Activated CD4-positive, alpha-beta memory T cell treated with anti-CD3 and anti-CD28 coated beads, Interleukin-2, amount 10 ng/mL, durations not matched to agents 7 days and 5 days (primary cell): ENCODE measurements around the gene DOCK9. TPM values are rescaled to one million over a fixed set of nuclear protein-coding genes. Genes with fewer than 3 reads are reported as not detected.
"Not testable (repeated sequence)": the region's sequence is repeated elsewhere in the genome, so short reads cannot be mapped to it uniquely, and the experiment has no call there.

Experiments used
- CTCF ChIA-PET: fragments of 350-600 bp; sonication (Branson Sonifier 250); formaldehyde crosslinking; loops from one replicate; lab custom pipeline; 2021; ENCODE audit warnings: antibody characterized with exemption, inconsistent platforms; lab: Charles Lee
- POLR2A ChIA-PET: fragments of 350-600 bp; sonication (Branson Sonifier 250); formaldehyde crosslinking; loops from one replicate; lab custom pipeline; 2021; ENCODE audit warnings: antibody characterized with exemption; lab: Charles Lee
- DNase-seq: peaks from one replicate; pipeline ENCODE4 v3.0.0-alpha.2; 2020
- H3K27ac Mint-ChIP-seq: one replicate; pipeline ENCODE4 v1.8.0; 2021; ENCODE audit warnings: mild to moderate bottlenecking, mixed read lengths
- H3K27me3 Mint-ChIP-seq: one replicate; pipeline ENCODE4 v1.8.0; 2021; ENCODE audit warnings: mixed read lengths
- H3K36me3 Mint-ChIP-seq: one replicate; pipeline ENCODE4 v1.8.0; 2021; ENCODE audit warnings: low read depth, mixed read lengths
- H3K4me1 Mint-ChIP-seq: one replicate; pipeline ENCODE4 v1.8.0; 2021; ENCODE audit warnings: mixed read lengths
- H3K4me3 Mint-ChIP-seq: one replicate; pipeline ENCODE4 v1.8.0; 2021; ENCODE audit warnings: mild to moderate bottlenecking, mixed read lengths
- H3K9me3 Mint-ChIP-seq: one replicate; pipeline ENCODE4 v1.8.0; 2021; ENCODE audit warnings: mixed read lengths
- total RNA-seq, 2 experiments: library from RNA; stranded (reverse); gene quantifications; one replicate each; pipeline ENCODE4 v1.2.3, GENCODE V29; 2021

Gene DOCK9
- total RNA-seq, 2 experiments from 2014 or later: 86.0 to 87.7 TPM

DNA sequence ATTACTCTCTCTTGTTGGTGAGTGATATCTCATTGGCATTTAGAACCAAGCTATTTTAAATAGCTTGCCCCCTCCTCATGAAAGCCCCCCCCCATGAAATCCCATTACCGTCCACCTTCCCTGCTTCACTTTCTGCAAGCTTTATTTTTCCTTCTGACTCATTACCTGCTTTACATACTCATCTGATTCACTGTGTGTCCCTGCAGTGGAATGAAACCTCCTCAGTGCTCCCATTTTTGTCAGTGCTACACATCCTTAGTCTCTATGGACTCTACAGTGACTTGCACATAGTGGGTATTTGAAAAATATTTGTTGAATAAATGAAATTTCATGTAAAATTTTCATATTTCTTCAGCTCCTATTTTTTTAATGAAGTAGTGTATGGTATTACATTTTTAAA lies 62.3 kb downstream of the DOCK9 start:
- Mint-ChIP-seq H3K4me3 (no peak overlapping the region), H3K27ac (no peak overlapping the region), H3K27me3 (no peaks in the 10 kb centered on the region), H3K36me3 (peaks cover 60% of the 10 kb centered on the region), H3K9me3 (peaks cover 2% of the 10 kb centered on the region), H3K4me1 (peaks cover 45% of the 10 kb centered on the region)
- no peak for DNase-seq
- ChIA-PET POLR2A (interaction anchor here (1.2 kb wide), 1 partner anchor 13 kb away, joined by 3 read pairs; no protein-coding TSS in a partner anchor), CTCF (interaction anchor here (0.7 kb wide), 1 partner anchor 591 kb away, joined by 3 read pairs; no protein-coding TSS in a partner anchor)

- CTCF ChIA-PET: interaction anchor here (0.6 kb wide), 1 partner anchor 260 kb away, joined by 4 read pairs; no protein-coding TSS in a partner anchor
- no peak overlapping the region for H3K27ac Mint-ChIP-seq
- H3K4me3 Mint-ChIP-seq: no peak overlapping the region
- H3K4me1 Mint-ChIP-seq: peaks cover 46% of the 10 kb centered on the region
- no peak for DNase-seq
- H3K27me3 Mint-ChIP-seq: no peaks in the 10 kb centered on the region
- H3K36me3 Mint-ChIP-seq: peaks cover 53% of the 10 kb centered on the region
- no peaks in the 10 kb centered on the region for H3K9me3 Mint-ChIP-seq
- POLR2A ChIA-PET: no interaction called here
These were observed 64.1 kb downstream of the DOCK9 start for GRCh38 chr13:98913741-98914140.

- no peak overlapping the region for H3K4me3 Mint-ChIP-seq
- no peak for DNase-seq
- H3K27ac Mint-ChIP-seq: peak overlapping the region; percentile 27
- POLR2A ChIA-PET: no interaction called here
- peaks cover 47% of the 10 kb centered on the region for H3K36me3 Mint-ChIP-seq
- CTCF ChIA-PET: no interaction called here
- H3K9me3 Mint-ChIP-seq: no peaks in the 10 kb centered on the region
- peaks cover 46% of the 10 kb centered on the region for H3K4me1 Mint-ChIP-seq
- no peaks in the 10 kb centered on the region for H3K27me3 Mint-ChIP-seq
These were observed 65.0 kb downstream of the DOCK9 start for GRCh38 chr13:98912846-98913245.

DNA sequence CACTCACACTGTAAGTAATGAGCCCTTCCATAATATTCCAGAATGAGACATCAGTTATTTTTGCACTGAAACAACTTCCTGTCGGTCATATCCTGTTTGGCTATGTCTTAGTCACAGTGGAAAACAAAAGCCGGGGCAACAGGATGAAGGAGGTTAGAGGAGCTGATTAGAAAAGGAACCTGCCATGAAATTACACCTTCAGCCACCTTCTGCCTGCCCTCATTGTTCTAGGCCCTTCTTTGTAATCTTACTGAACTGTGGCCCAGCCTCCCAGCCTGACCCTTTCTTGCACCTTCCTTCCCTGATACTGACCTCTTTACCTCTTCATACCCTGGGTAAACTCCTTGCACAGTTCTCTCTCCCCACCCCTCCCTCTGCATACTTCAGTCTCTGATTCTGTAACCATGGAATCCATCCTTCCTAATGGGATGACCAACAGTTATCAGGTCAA lies 67.3 kb downstream of the DOCK9 start:
- Mint-ChIP-seq H3K27me3 (no peaks in the 10 kb centered on the region), H3K4me1 (peaks cover 46% of the 10 kb centered on the region), H3K9me3 (no peaks in the 10 kb centered on the region), H3K36me3 (peaks cover 51% of the 10 kb centered on the region), H3K27ac (peak overlapping the region; percentile 95), H3K4me3 (peak overlapping the region; percentile 9)
- ChIA-PET CTCF (no interaction called here), POLR2A (interaction anchor here (1.0 to 2.5 kb wide), 7 partner anchors 8 to 290 kb away, joined by 3 to 10 read pairs (median 4); partner anchors contain the start of gene UBAC2)
- peak; percentile 59 for DNase-seq

- peaks cover 53% of the 10 kb centered on the region for H3K4me1 Mint-ChIP-seq
- peak; percentile 49 for DNase-seq
These were observed 68.8 kb downstream of the DOCK9 start for GRCh38 chr13:98909016-98909415.

DNA sequence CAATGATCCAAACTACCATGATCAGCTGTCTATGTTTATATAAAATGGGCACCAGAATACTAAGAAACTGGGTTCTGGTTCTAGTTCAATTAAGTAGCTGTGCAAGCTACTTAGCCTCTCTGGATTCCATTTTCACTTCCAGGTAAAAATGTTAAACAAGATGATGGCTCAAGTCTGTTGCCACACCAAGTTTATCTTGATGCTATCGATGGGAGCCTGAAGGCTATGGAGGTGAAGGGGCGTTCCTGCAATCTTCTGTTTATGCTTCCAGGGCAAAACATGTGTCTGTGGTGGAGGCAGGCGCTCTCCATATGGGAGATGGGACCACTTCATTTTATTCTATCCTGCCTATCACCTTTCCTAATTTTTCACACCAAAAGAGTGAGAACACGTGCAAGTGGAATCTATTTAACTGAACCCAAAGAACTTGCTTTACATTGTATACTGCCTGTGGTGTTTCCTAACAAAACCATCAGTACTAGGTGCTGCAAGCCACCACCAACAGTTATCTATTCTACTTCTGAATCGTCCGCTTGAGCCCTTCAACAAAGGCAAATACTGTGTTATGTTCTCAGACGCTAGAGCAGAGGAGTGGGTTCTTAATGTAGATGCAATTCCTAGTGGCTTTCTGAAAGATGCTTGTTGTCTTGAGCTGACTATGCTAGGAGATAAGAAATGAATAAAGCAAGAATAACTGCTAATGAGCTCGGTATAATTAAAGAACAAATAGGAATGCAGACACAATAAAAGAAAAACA lies 70.9 kb downstream of the DOCK9 start:
- no peak overlapping the region for H3K4me3 Mint-ChIP-seq
- DNase-seq: no peak
- H3K4me1 Mint-ChIP-seq: peaks cover 43% of the 10 kb centered on the region
- no peaks in the 10 kb centered on the region for H3K27me3 Mint-ChIP-seq
- no peaks in the 10 kb centered on the region for H3K9me3 Mint-ChIP-seq
- H3K27ac Mint-ChIP-seq: no peak overlapping the region
- ChIA-PET CTCF (no interaction called here), POLR2A (no interaction called here)
- peaks cover 50% of the 10 kb centered on the region for H3K36me3 Mint-ChIP-seq

More at GRCh38 chr13:98909016-98909415, 68.8 kb downstream of the DOCK9 start:
- ChIA-PET CTCF (interaction anchor here (1.0 kb wide), 2 partner anchors 9 to 19 kb away, joined by 3 to 4 read pairs; no protein-coding TSS in a partner anchor), POLR2A (interaction anchor here (0.8 to 2.5 kb wide), 5 partner anchors 10 to 135 kb away, joined by 3 to 10 read pairs (median 3); no protein-coding TSS in a partner anchor)
- no peaks in the 10 kb centered on the region for H3K9me3 Mint-ChIP-seq
- H3K27ac Mint-ChIP-seq: peak overlapping the region; percentile 95
- no peak overlapping the region for H3K4me3 Mint-ChIP-seq
- no peaks in the 10 kb centered on the region for H3K27me3 Mint-ChIP-seq
- H3K36me3 Mint-ChIP-seq: peaks cover 51% of the 10 kb centered on the region

DNA sequence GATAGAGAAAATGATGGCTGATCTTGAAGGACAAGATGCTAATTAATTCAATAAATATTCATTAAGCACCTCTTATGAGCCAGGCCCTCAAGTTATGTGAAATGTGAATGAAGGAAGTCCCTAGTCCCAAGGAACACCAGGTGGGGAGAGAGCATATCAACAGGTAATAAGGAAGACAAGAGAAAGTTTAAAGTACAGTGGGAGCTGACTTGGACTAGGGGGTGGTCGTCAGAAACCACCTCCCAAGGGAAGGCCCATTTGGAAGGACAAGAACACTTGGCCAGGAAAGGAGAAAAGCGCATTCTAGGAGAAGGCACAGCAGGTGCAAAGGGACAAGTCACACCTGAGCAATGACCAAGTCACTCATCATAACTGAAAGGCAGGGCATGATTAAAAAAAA lies 72.7 kb downstream of the DOCK9 start:
- Mint-ChIP-seq H3K9me3 (no peaks in the 10 kb centered on the region), H3K4me3 (no peak overlapping the region), H3K4me1 (peaks cover 32% of the 10 kb centered on the region), H3K27me3 (no peaks in the 10 kb centered on the region), H3K36me3 (peaks cover 58% of the 10 kb centered on the region), H3K27ac (no peak overlapping the region)
- CTCF ChIA-PET: no interaction called here
- POLR2A ChIA-PET: no interaction called here
- no peak for DNase-seq

DNA sequence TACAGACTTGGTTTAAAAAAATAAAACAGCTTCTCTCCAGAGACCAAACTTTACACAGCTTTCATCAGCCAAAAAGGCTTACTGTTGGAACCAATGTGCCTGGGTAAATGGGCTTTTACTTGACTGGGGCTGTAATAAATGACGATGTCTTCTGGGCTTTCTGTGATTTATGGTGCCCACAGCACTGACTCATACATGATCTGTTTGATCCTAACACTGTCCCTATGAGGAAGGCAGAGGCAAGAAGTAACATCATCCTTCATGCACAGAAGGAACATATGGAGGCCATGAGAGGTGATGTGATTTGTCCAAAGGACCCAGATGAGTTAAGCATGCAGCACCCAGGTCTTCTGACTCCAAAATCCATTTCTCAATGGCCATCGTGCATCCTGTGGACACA lies 77.4 kb downstream of the DOCK9 start:
- ChIA-PET POLR2A (interaction anchor here (1.1 kb wide), 1 partner anchor 16 kb away, joined by 3 read pairs; no protein-coding TSS in a partner anchor), CTCF (interaction anchor here (1.2 to 1.5 kb wide), 3 partner anchors 9 to 31 kb away, joined by 3 to 4 read pairs (median 3); no protein-coding TSS in a partner anchor)
- Mint-ChIP-seq H3K4me3 (no peak overlapping the region), H3K4me1 (peaks cover 28% of the 10 kb centered on the region), H3K27me3 (no peaks in the 10 kb centered on the region), H3K9me3 (no peaks in the 10 kb centered on the region), H3K36me3 (peaks cover 67% of the 10 kb centered on the region), H3K27ac (no peak overlapping the region)
- no peak for DNase-seq

DNA sequence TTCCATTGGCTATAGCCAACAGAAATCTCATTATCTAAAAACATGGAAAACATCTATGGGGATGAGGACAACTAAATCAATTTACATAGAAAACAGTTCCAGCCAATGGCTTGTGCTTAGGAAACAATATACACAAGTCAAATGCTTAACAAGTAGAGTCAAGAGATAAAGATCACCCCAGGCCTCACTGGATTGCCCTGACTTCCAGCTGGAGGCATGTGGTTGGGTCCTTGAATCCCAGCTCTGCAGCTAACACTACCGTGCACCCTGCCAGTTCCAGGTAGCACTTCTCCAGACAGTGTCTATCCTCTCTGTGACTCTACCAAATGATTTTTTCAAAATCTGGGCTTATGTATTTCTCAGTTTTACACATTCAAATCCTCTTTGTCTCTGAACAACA lies 80.2 kb downstream of the DOCK9 start:
- ChIA-PET POLR2A (no interaction called here), CTCF (interaction anchor here (0.6 to 2.3 kb wide), 3 partner anchors 18 to 386 kb away, joined by 3 to 8 read pairs (median 4); no protein-coding TSS in a partner anchor)
- Mint-ChIP-seq H3K36me3 (peaks cover 62% of the 10 kb centered on the region), H3K4me1 (peaks cover 21% of the 10 kb centered on the region), H3K27ac (no peak overlapping the region), H3K9me3 (no peaks in the 10 kb centered on the region), H3K27me3 (no peaks in the 10 kb centered on the region), H3K4me3 (no peak overlapping the region)
- no peak for DNase-seq

DNA sequence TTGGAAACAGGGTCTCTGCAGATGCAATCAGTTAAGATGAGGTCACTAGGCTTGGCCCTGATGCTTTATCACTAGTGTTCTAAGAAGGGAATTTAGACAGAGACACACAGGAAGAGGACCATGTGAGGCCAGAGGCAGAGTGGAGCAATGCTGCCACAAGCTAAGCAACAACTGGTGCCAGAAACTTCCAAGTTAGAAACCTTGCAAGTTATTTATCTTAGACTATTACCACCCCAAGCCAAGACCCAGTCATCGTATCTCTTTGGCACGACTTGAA lies 81.1 kb downstream of the DOCK9 start:
- Mint-ChIP-seq H3K27ac (peak overlapping the region; percentile 70), H3K9me3 (no peaks in the 10 kb centered on the region), H3K27me3 (no peaks in the 10 kb centered on the region), H3K4me1 (peaks cover 21% of the 10 kb centered on the region), H3K36me3 (peaks cover 58% of the 10 kb centered on the region), H3K4me3 (no peak overlapping the region)
- DNase-seq: no peak
- ChIA-PET POLR2A (interaction anchor here (0.8 kb wide), 1 partner anchor 17 kb away, joined by 3 read pairs; no protein-coding TSS in a partner anchor), CTCF (interaction anchor here (0.9 kb wide), 1 partner anchor 17 kb away, joined by 3 read pairs; no protein-coding TSS in a partner anchor)

DNA sequence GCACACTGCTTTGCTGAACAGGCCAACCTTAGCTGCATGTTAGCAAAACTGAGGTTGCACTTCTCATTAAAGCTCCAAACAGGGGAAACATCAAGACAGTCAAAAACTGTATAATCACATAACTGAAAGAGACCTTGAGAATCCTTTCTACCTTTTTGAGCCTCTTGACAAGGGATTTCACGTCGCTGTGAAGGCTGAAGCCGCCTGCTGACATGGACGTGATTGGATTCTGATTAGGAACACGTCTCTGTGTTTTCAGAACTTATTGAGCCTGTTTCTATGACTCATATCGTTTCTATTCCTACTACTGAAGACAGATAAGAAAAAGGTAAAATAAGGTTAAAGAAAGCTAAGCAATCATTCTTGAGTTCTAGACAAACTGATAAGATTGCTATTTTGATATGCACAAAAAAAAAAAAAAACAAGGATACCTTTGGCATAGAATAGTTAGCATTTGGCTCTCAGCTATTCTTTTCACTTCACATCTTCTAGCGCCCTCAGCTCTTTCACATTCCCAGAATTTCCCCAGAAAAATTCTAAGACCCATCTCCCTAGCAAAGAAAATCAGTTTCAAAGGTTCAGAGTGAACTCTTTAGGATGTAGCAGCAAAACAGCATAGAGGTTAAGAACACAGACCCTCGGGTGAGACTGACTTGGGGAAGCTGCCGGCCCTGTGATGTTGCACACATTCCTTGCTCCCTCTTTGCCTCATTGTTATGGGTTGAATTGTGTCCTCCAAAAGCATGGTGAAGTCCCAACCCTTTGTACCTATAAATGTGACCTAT lies 81.6 kb downstream of the DOCK9 start:
- POLR2A ChIA-PET: interaction anchor here (0.8 kb wide), 1 partner anchor 17 kb away, joined by 3 read pairs; no protein-coding TSS in a partner anchor
- peak overlapping the region; percentile 70 for H3K27ac Mint-ChIP-seq

DNA sequence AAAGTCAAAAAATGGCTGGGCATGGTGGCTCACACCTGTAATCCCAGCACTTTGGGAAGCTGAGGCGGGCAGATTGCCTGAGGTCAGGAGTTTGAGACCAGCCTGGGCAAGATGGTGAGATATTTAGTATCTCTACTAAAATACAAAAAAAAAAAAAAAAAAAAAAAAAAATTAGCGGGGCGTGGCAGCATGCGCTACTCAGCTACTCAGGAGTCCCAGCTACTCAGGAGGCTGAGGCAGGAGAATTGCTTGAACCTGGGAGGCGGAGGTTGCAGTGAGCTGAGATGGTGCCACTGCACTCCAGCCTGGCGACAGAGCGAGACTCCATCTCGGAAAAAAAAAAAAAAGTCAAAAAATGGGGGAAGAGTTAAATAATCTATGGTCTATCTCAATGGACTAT lies 83.0 kb downstream of the DOCK9 start:
- peaks cover 47% of the 10 kb centered on the region for H3K36me3 Mint-ChIP-seq
- POLR2A ChIA-PET: interaction anchor here (0.6 kb wide), 1 partner anchor 92 kb away, joined by 3 read pairs; no protein-coding TSS in a partner anchor
- peaks cover 34% of the 10 kb centered on the region for H3K4me1 Mint-ChIP-seq
- not testable (repeated sequence) for DNase-seq, H3K27me3 Mint-ChIP-seq, H3K9me3 Mint-ChIP-seq, H3K27ac Mint-ChIP-seq, H3K4me3 Mint-ChIP-seq
- CTCF ChIA-PET: interaction anchor here (0.6 to 1.1 kb wide), 2 partner anchors 52 to 55 kb away, joined by 4 to 5 read pairs; no protein-coding TSS in a partner anchor

More for the DNA sequence above, 81.6 kb downstream of the DOCK9 start:
- CTCF ChIA-PET: interaction anchor here (0.6 kb wide), 1 partner anchor 19 kb away, joined by 3 read pairs; no protein-coding TSS in a partner anchor
- Mint-ChIP-seq H3K4me3 (no peak overlapping the region), H3K4me1 (peaks cover 21% of the 10 kb centered on the region), H3K36me3 (peaks cover 52% of the 10 kb centered on the region), H3K9me3 (no peaks in the 10 kb centered on the region), H3K27me3 (no peaks in the 10 kb centered on the region)
- DNase-seq: no peak
